ENCODE results near the gene CHTF8. TPM values are rescaled to one million over a fixed set of nuclear protein-coding genes. Genes with fewer than 3 reads are reported as not detected.

The CHTF8 gene
- total and polyA plus RNA-seq, 7 donors: 26.2 to 69.1 (median 48.4) TPM

GRCh38 chr16:69115361-69115760 lies 17.0 kb downstream of the CHTF8 start:
- no peak for TF ChIP-seq CTCF (IDR thresholded peaks at IDR 0.05)
- WGBS, 3 donors: 90 to 99% (median 98%) methylated on average over 5 of the region's 5 CpGs
- Histone ChIP-seq H3K36me3 (ENCODE audit: insufficient read depth in 1 of 2, low read depth in 1 of 2) (peaks cover 0 to 68% of the 10 kb centered on the region in 2 donors), H3K9me3 (no peaks in the 10 kb centered on the region), H3K4me3 (no peak overlapping the region), H3K27ac (no peak overlapping the region), H3K27me3 (ENCODE audit: insufficient read depth in 3 of 3, low read length in 2 of 3) (no peaks in the 10 kb centered on the region), H3K4me1 (peaks cover 3% of the 10 kb centered on the region)
- ATAC-seq: no peak
- intact Hi-C loops (cut with DNase I): loop anchor here (10.0 kb wide), 2 partner anchors 111 to 121 kb away; no protein-coding TSS in a partner anchor
- no peak for DNase-seq

- ATAC-seq: no peak
- 95 to 99% (median 96%) methylated on average over 6 of the region's 6 CpGs for WGBS, 3 donors
- DNase-seq: no peak
- intact Hi-C loops (cut with DNase I): loop anchor here (10.0 kb wide), 2 partner anchors 110 to 120 kb away; no protein-coding TSS in a partner anchor
- peaks cover 3% of the 10 kb centered on the region for H3K4me1 ChIP-seq
- H3K9me3 ChIP-seq: no peaks in the 10 kb centered on the region
- no peak overlapping the region for H3K27ac ChIP-seq
- H3K4me3 ChIP-seq: no peak overlapping the region
- no peak for TF ChIP-seq CTCF (IDR thresholded peaks at IDR 0.05)
- H3K27me3 ChIP-seq (ENCODE audit: insufficient read depth in 3 of 3, low read length in 2 of 3): no peaks in the 10 kb centered on the region
- peaks cover 0 to 68% of the 10 kb centered on the region in 2 donors for H3K36me3 ChIP-seq (ENCODE audit: insufficient read depth in 1 of 2, low read depth in 1 of 2)
Measured at GRCh38 chr16:69114976-69115355, 17.4 kb downstream of the CHTF8 start.

DNA sequence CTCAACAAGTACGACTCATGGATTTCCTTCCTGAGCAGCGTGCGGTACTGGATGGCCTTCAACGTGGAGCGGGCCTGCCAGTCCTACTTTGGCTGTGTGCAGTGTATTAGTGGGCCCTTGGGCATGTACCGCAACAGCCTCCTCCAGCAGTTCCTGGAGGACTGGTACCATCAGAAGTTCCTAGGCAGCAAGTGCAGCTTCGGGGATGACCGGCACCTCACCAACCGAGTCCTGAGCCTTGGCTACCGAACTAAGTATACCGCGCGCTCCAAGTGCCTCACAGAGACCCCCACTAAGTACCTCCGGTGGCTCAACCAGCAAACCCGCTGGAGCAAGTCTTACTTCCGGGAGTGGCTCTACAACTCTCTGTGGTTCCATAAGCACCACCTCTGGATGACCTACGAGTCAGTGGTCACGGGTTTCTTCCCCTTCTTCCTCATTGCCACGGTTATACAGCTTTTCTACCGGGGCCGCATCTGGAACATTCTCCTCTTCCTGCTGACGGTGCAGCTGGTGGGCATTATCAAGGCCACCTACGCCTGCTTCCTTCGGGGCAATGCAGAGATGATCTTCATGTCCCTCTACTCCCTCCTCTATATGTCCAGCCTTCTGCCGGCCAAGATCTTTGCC lies 17.9 kb downstream of the CHTF8 start:
- DNase-seq: no peak
- intact Hi-C loops (cut with DNase I): loop anchor here (10.0 kb wide), 2 partner anchors 110 to 120 kb away; no protein-coding TSS in a partner anchor
- Histone ChIP-seq H3K4me1 (peaks cover 3% of the 10 kb centered on the region), H3K36me3 (ENCODE audit: insufficient read depth in 1 of 2, low read depth in 1 of 2) (peaks cover 0 to 68% of the 10 kb centered on the region in 2 donors), H3K27ac (no peak overlapping the region), H3K9me3 (no peaks in the 10 kb centered on the region), H3K4me3 (no peak overlapping the region), H3K27me3 (ENCODE audit: insufficient read depth in 3 of 3, low read length in 2 of 3) (no peaks in the 10 kb centered on the region)
- no peak for TF ChIP-seq CTCF (IDR thresholded peaks at IDR 0.05)
- 89% methylated on average over 25 of the region's 25 CpGs for WGBS, 3 donors
- no peak for ATAC-seq

DNA sequence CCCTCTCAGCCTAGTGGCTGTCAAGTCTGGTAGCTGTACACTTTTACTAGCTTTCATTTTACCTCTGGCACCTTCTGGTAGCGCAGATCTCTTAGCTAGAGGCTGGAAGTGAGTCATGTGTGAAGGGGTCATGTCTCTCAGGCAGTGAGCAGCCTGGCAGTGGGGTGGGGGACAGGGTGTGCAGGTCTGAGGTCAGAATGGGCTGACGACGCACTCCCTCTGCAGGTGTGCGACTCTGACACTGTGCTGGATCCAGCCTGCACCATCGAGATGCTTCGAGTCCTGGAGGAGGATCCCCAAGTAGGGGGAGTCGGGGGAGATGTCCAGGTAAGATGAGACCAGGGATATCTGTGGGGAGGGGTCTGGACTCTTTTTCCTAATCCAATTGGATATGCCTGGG lies 19.2 kb downstream of the CHTF8 start:
- no peaks in the 10 kb centered on the region for H3K9me3 ChIP-seq
- ATAC-seq (no peak), DNase-seq (no peak)
- no peak overlapping the region for H3K4me3 ChIP-seq
- peaks cover 0 to 59% of the 10 kb centered on the region in 2 donors for H3K36me3 ChIP-seq (ENCODE audit: insufficient read depth in 1 of 2, low read depth in 1 of 2)
- no peak for TF ChIP-seq CTCF (IDR thresholded peaks at IDR 0.05)
- H3K4me1 ChIP-seq: peaks cover 1% of the 10 kb centered on the region
- 90 to 94% (median 93%) methylated on average over 7 of the region's 7 CpGs for WGBS, 3 donors
- H3K27ac ChIP-seq: no peak overlapping the region
- intact Hi-C loops (cut with DNase I): loop anchor here (10.0 kb wide), 2 partner anchors 108 to 118 kb away; no protein-coding TSS in a partner anchor
- peaks cover 0 to 2% (median 0%) of the 10 kb centered on the region in 3 donors for H3K27me3 ChIP-seq (ENCODE audit: insufficient read depth in 3 of 3, low read length in 2 of 3)

Data from psoas muscle (tissue), 8 donors.